Colon (tissue), 2 donors: Measurements from ENCODE around the gene BACH1.

Experiments
- FAIRE-seq: peaks from 2 replicates; lab custom pipeline; 2012; peaks lifted over from hg19 to GRCh38; lab: Jason Lieb, UNC
- donor health status: control.
- donor health status: control.

Gene BACH1

GRCh38 chr21:29293495-29293894 lies 5.2 kb upstream of the BACH1 start:
- FAIRE-seq: no peak

GRCh38 chr21:29295066-29295650 lies 3.6 kb upstream of the BACH1 start:
- no peak for FAIRE-seq

- FAIRE-seq: no peak
Observed at GRCh38 chr21:29296446-29296845, 2.3 kb upstream of the BACH1 start.

- FAIRE-seq: no peak
Observed at GRCh38 chr21:29297483-29298347, 1.0 kb upstream of the BACH1 start.

- FAIRE-seq: no peak
Observed at GRCh38 chr21:29299046-29299915, 559 bp downstream of the BACH1 start.

- no peak for FAIRE-seq
Observed at GRCh38 chr21:29299916-29300806, 1.4 kb downstream of the BACH1 start.

GRCh38 chr21:29300807-29301138 lies 2.1 kb downstream of the BACH1 start:
- no peak for FAIRE-seq

- FAIRE-seq: no peak
Observed at GRCh38 chr21:29301691-29302090, 3.0 kb downstream of the BACH1 start.

- FAIRE-seq: no peak
Observed at GRCh38 chr21:29302359-29302875, 3.7 kb downstream of the BACH1 start.

- no peak for FAIRE-seq
Observed at GRCh38 chr21:29303288-29303687, 4.6 kb downstream of the BACH1 start.

- FAIRE-seq: no peak
Observed at GRCh38 chr21:29304597-29304996, 5.9 kb downstream of the BACH1 start.

GRCh38 chr21:29305068-29305467 lies 6.3 kb downstream of the BACH1 start:
- FAIRE-seq: no peak

- no peak for FAIRE-seq
Observed at GRCh38 chr21:29305561-29305960, 6.8 kb downstream of the BACH1 start.

- no peak for FAIRE-seq
Observed at GRCh38 chr21:29306920-29307319, 8.2 kb downstream of the BACH1 start.

GRCh38 chr21:29307718-29308455 lies 9.2 kb downstream of the BACH1 start:
- FAIRE-seq: no peak

- FAIRE-seq: no peak
Observed at GRCh38 chr21:29308456-29308783, 9.7 kb downstream of the BACH1 start.

- FAIRE-seq: no peak
Observed at GRCh38 chr21:29309703-29310102, 11.0 kb downstream of the BACH1 start.

- no peak for FAIRE-seq
Observed at GRCh38 chr21:29311802-29312201, 13.1 kb downstream of the BACH1 start.

GRCh38 chr21:29312981-29313380 lies 14.3 kb downstream of the BACH1 start:
- no peak for FAIRE-seq

- no peak for FAIRE-seq
Observed at GRCh38 chr21:29313662-29314408, 15.1 kb downstream of the BACH1 start.
